ENCODE data around the gene JOSD2.

The JOSD2 gene

GRCh38 chr19:50550594-50550966, 39.6 kb upstream of the JOSD2 start:
- TF ChIP-seq CTCF (IDR thresholded peaks at IDR 0.05; ENCODE audit: extremely low read depth, missing control alignments), result no peak
- no peak for DNase-seq (ENCODE audit: low spot score)

GRCh38 chr19:50549927-50550593, 39.1 kb upstream of the JOSD2 start:
- no peak for DNase-seq (ENCODE audit: low spot score)
- TF ChIP-seq CTCF (IDR thresholded peaks at IDR 0.05; ENCODE audit: extremely low read depth, missing control alignments), result no peak

- TF ChIP-seq CTCF (IDR thresholded peaks at IDR 0.05; ENCODE audit: extremely low read depth, missing control alignments), result no peak
- DNase-seq (ENCODE audit: low spot score), result no peak
These were observed 38.3 kb upstream of the JOSD2 start for GRCh38 chr19:50549059-50549926.

- TF ChIP-seq CTCF (IDR thresholded peaks at IDR 0.05; ENCODE audit: extremely low read depth, missing control alignments), result no peak
These were observed 37.4 kb upstream of the JOSD2 start for GRCh38 chr19:50548191-50549058.

GRCh38 chr19:50547385-50548190, 36.6 kb upstream of the JOSD2 start:
- TF ChIP-seq CTCF (IDR thresholded peaks at IDR 0.05; ENCODE audit: extremely low read depth, missing control alignments), result no peak
- no peak for DNase-seq (ENCODE audit: low spot score)

More at GRCh38 chr19:50548191-50549058, 37.4 kb upstream of the JOSD2 start:
- DNase-seq (ENCODE audit: low spot score), result no peak

- no peak for DNase-seq (ENCODE audit: low spot score)
- TF ChIP-seq CTCF (IDR thresholded peaks at IDR 0.05; ENCODE audit: extremely low read depth, missing control alignments), result no peak
These were observed 35.7 kb upstream of the JOSD2 start for GRCh38 chr19:50546527-50547221.

Data from GM20000 (cell line).